ENCODE data around the gene GJA3. TPM values are rescaled to one million over a fixed set of nuclear protein-coding genes. Genes with fewer than 3 reads are reported as not detected.

The GJA3 gene
- total RNA-seq, 4 donors from 2014 or later, result 0.11 to 0.54 (median 0.41) TPM

DNA sequence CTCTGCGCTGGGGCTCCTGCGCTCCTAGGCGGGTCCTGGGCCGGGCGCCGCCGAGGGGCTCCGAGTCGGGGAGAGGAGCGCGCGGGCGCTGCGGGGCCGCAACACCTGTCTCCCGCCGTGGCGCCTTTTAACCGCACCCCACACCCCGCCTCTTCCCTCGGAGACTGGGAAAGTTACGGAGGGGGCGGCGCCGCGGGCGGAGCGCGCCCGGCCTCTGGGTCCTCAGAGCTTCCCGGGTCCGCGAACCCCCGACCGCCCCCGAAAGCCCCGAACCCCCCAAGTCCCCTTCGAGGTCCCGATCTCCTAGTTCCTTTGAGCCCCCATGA, 31.9 kb upstream of the GJA3 start, which contains the start of gene GJB2:
Gene GJB2, minus strand, starts transcription at position 103 of the 326 bp plus-strand sequence. CDS start 3,357 bp downstream, outside the sequence.
- intact Hi-C loops (cut with DNase I), result loop anchor here (5.0 kb wide), 1 partner anchor 290 kb away; no protein-coding TSS in a partner anchor
- no peak within 1 kb of the TSS for H3K27ac ChIP-seq
- WGBS, 2 donors, result no CpG with 5 or more reads among the region's 39 CpGs
- TF ChIP-seq, protein P1, sequence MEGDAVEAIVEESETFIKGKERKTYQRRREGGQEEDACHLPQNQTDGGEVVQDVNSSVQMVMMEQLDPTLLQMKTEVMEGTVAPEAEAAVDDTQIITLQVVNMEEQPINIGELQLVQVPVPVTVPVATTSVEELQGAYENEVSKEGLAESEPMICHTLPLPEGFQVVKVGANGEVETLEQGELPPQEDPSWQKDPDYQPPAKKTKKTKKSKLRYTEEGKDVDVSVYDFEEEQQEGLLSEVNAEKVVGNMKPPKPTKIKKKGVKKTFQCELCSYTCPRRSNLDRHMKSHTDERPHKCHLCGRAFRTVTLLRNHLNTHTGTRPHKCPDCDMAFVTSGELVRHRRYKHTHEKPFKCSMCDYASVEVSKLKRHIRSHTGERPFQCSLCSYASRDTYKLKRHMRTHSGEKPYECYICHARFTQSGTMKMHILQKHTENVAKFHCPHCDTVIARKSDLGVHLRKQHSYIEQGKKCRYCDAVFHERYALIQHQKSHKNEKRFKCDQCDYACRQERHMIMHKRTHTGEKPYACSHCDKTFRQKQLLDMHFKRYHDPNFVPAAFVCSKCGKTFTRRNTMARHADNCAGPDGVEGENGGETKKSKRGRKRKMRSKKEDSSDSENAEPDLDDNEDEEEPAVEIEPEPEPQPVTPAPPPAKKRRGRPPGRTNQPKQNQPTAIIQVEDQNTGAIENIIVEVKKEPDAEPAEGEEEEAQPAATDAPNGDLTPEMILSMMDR (IDR thresholded peaks at IDR 0.05), result no peak
- TF ChIP-seq POLR2A (IDR thresholded peaks at IDR 0.05), result peak in 1 of 2 donors; percentile 12
- H3K27me3 ChIP-seq, result no peaks in the 10 kb centered on the region
- no peaks in the 10 kb centered on the region for H3K36me3 ChIP-seq
- no peaks in the 10 kb centered on the region for H3K9me3 ChIP-seq
- peak within 1 kb of the TSS; percentile 40 to 90 (median 64) for H3K4me3 ChIP-seq (replicated peaks in 1 of 3)
- DNase-seq, result peak; percentile 30 to 31
- H3K4me1 ChIP-seq, result peaks cover 5 to 22% of the 10 kb centered on the region in 2 donors

DNA sequence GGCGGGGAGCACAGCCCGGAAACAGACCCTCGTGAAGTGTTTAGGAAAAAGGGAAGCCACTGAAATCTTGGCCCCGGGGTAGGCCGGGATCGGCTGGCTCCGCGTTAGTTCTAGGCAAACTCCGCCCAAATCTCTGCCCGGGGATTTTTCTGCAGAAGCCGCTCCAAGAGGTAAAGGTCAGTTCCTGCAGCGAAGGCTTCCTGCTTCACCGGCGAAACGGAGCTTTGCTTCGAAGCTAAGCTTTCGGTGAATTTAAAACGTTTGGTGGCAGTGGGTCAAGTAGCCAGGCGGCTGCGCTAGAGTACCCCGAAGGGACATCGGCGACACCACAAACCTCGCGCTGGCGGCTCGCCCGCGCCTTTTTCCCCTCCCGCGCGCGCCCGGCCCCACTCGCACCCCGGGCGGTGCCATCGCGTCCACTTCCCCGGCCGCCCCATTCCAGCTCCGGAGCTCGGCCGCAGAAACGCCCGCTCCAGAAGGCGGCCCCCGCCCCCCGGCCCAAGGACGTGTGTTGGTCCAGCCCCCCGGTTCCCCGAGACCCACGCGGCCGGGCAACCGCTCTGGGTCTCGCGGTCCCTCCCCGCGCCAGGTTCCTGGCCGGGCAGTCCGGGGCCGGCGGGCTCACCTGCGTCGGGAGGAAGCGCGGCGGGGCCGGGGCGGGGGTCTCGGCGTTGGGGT, 31.4 kb upstream of the GJA3 start:
- no peaks in the 10 kb centered on the region for H3K27me3 ChIP-seq
- H3K36me3 ChIP-seq, result no peaks in the 10 kb centered on the region
- H3K4me3 ChIP-seq (replicated peaks in 1 of 3), result peak overlapping the region; percentile 40 to 90 (median 64)
- peak; percentile 39 to 40 for DNase-seq
- intact Hi-C loops (cut with DNase I), result loop anchor here (5.0 kb wide), 1 partner anchor 290 kb away; no protein-coding TSS in a partner anchor
- no peak overlapping the region for H3K27ac ChIP-seq
- H3K9me3 ChIP-seq, result no peaks in the 10 kb centered on the region
- H3K4me1 ChIP-seq, result peaks cover 5 to 22% of the 10 kb centered on the region in 2 donors
- TF ChIP-seq POLR2A (IDR thresholded peaks at IDR 0.05), result no peak
- WGBS, 2 donors, result 0 to 4% methylated on average over 17 to 42 of the region's 73 CpGs

DNA sequence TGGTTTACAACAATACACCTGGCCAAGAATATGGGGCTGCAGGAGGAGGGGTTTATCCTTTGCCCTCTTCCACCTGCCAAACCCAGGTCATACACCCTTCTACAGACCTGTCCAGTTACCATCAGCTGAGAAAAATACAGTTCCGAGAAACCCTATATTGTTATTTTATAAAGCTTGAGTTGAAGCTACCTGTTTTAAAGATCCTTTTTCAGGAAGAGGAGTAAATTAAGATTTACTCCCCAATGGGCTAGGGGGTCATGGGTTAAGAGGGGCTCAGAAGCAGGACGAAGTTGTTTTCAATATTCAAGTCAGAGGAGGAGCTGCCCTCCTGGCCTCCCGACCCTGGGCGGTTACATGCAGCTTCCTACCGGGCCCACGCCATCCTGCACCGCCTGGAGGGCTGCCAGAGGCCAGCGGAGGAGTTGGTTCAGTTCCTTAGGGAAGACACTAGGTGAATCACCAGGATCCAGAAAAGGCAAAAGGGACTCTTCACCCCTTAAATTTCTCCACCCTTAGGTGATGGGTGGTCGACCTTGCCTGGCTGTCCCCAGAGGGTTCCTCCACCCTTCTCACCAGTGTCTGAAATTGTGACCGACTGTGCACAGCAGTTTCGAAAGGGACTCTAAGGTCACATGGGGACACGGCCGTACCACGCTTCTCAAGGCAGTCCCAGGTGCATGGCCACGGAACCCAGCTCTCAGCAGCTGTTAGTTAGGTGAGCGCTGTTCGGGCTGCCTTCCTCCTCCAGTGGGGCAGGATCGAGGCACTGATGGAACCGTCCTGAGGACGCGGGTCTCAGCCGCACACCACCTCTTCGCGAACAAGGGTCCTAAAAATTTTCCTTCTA, 30.7 kb upstream of the GJA3 start:
- Histone ChIP-seq H3K4me1 (peaks cover 5 to 22% of the 10 kb centered on the region in 2 donors), H3K9me3 (no peaks in the 10 kb centered on the region), H3K36me3 (no peaks in the 10 kb centered on the region), H3K27ac (no peak overlapping the region), H3K4me3 (replicated peaks in 1 of 3) (peak overlapping the region; percentile 40 to 90 (median 64)), H3K27me3 (no peaks in the 10 kb centered on the region)
- TF ChIP-seq, protein P1 (IDR thresholded peaks at IDR 0.05), result no peak
- no peak for TF ChIP-seq POLR2A (IDR thresholded peaks at IDR 0.05)
- DNase-seq, result peak; percentile 17 to 29
- intact Hi-C loops (cut with DNase I), result loop anchor here (5.0 kb wide), 1 partner anchor 291 kb away; no protein-coding TSS in a partner anchor
- 38 to 41% methylated on average over 22 to 23 of the region's 24 CpGs for WGBS, 2 donors

DNA sequence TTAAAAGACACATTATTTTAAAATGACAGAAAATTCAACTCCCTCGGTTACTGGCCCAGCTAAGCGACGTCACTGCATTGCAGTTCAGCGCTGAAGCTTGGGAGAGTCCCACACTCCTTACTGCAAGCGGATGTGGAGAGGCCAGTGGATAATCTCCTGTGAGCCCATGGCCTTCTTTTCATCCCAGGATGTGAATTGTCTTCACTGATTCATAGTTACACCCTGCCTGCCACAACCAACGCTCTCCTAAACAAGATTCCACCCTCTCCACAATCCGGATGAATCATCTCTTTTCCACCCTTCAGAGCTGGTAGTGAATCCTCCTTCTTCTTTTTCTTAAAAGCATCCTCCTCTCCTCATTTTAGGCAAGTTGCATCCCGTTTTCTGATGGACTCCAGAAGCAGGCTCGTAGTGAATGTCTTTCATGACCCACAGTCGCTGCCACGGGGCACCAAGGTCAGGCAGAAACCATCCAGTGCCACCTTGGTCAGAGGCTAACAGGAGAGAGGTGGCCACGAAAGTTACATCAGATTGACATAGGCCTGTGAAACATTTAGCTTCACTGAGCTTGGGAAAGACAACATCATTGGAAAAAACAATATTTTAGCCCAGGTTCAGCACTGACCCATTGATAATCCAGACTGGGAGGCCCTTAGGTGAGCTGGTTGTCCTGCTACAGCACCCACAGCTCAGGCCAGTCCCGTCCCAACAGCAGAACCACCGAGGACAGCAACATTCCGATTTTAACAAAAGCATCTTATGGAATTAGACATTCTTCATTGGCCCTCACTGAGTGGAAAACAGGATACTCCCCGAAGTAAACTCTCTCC, 29.8 kb upstream of the GJA3 start:
- intact Hi-C loops (cut with DNase I), result loop anchor here (5.0 kb wide), 1 partner anchor 292 kb away; no protein-coding TSS in a partner anchor
- DNase-seq, result no peak
- no peak overlapping the region for H3K27ac ChIP-seq
- H3K36me3 ChIP-seq, result no peaks in the 10 kb centered on the region
- H3K4me1 ChIP-seq, result peaks cover 5 to 22% of the 10 kb centered on the region in 2 donors
- no peak overlapping the region for H3K4me3 ChIP-seq (replicated peaks in 1 of 3)
- no peaks in the 10 kb centered on the region for H3K9me3 ChIP-seq
- H3K27me3 ChIP-seq, result no peaks in the 10 kb centered on the region
- WGBS, 2 donors, result 92 to 93% methylated on average over 16 of the region's 16 CpGs
- no peak for TF ChIP-seq POLR2A (IDR thresholded peaks at IDR 0.05)
- TF ChIP-seq, protein P1 (IDR thresholded peaks at IDR 0.05), result no peak

DNA sequence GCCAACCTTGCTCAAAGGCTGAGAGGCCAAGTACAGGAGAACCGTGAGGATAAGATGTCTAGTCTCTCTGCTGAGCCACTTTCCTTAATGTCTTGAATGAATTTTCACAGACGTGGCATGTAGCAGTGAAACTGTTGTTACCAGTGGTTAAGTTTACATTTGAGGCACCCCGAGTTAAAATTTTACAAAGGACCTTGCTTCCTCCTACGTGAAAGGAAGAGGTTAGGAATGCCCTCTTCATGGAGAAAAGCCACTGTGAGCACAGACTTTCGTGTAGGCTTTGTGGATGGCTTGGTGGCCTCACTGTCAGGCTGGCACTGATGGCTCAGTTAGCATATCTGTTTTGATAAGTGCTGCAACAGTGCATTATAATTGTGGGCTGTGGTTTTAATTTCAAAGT, 29.2 kb upstream of the GJA3 start:
- no peaks in the 10 kb centered on the region for H3K27me3 ChIP-seq

More for the DNA sequence above, 29.2 kb upstream of the GJA3 start:
- no peak for TF ChIP-seq POLR2A (IDR thresholded peaks at IDR 0.05)
- TF ChIP-seq, protein P1 (IDR thresholded peaks at IDR 0.05), result no peak
- 81 to 94% methylated on average over 5 of the region's 5 CpGs for WGBS, 2 donors
- no peak for DNase-seq
- H3K9me3 ChIP-seq, result no peaks in the 10 kb centered on the region
- peaks cover 5 to 22% of the 10 kb centered on the region in 2 donors for H3K4me1 ChIP-seq
- H3K4me3 ChIP-seq (replicated peaks in 1 of 3), result no peak overlapping the region
- no peak overlapping the region for H3K27ac ChIP-seq
- no peaks in the 10 kb centered on the region for H3K36me3 ChIP-seq
- intact Hi-C loops (cut with DNase I), result loop anchor here (5.0 kb wide), 1 partner anchor 292 kb away; no protein-coding TSS in a partner anchor
